Femur (tissue), 1 donor: Measurements from ENCODE around the gene VMP1.
A peak's percentile ranks its signal among the peaks of the same experiment; 100 is the strongest.
"Not testable (repeated sequence)": the region's sequence is repeated elsewhere in the genome, so short reads cannot be mapped to it uniquely, and the experiment has no call there.

Source experiments
- DNase-seq: peaks from one replicate; pipeline ENCODE4 v3.0.0-alpha.2; 2017

VMP1 gene

GRCh38 chr17:59873414-59873813, 166.0 kb downstream of the VMP1 start:
- DNase-seq: not testable (repeated sequence)

- DNase-seq: peak; percentile 33
Measured at GRCh38 chr17:59874376-59874775, 166.9 kb downstream of the VMP1 start.

- DNase-seq: no peak
Measured at GRCh38 chr17:59876107-59876506, 168.7 kb downstream of the VMP1 start.

- no peak for DNase-seq
Measured at GRCh38 chr17:59877965-59878364, 170.5 kb downstream of the VMP1 start.

- no peak for DNase-seq
Measured at GRCh38 chr17:59878624-59879023, 171.2 kb downstream of the VMP1 start.

DNA sequence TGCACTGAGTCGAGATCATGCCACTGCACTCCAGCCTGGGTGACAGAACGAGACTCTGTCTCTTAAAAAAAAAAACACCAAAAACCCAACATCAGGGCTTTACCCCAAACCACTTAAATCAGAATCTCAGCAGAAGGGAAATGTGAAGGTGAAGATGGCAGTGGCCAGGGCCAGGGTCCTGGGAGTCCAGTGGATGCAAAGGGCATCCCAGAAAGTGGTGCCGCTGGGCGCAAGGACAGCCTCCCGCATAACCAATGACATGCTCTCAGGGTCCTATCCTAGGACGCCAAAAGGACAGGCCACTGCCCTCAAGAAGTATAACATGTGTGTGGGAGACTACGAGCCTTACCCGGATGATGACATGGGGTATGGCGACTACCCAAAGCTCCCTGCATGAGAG, 177.4 kb downstream of the VMP1 start:
- no peak for DNase-seq

DNA sequence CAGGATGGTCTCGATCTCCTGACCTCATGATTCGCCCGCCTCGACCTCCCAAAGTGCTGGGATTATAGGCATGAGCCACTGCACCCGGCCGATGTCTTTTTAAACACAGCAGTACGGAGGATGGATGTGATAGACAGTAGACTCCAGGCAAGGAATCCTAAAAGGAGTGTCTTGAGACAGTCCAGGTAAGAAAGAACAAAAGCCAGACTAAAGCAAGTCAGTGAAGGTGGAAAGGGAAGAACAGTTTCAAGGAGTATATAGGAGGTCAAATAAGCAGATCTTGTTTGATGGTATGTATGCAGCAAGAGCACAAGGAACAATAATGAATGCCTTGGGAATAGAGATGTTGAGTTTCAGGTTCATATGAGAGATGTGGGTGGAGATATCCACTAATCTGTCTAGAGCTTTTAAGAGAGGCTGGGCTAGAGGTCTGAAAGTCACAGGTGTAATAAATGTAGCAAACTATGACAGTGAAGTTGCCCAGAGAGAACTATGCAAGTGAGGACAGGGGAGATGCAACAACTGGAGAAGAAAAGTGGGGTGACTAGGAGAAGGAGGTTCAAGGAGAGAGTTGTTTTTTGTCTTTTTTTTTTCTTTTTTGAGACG, 180.8 kb downstream of the VMP1 start:
- DNase-seq: no peak

DNA sequence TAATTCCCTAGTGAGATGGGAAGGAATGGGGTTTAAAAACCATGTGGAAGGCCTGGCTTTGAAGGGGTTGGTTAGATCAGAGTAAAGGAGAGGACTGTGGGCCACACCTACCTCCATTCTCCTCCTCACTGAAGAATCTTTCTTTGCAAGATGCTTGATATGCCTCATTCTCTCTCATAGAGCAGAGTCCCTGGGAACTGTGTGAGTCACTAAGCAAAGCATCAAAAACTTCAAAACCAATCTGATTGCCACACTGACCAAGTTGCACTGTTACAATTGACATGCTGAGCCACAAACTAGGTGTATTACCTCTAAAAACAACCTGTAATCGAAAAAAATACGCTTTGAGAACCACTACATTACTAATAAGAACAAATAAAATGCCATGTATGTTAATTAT, 183.3 kb downstream of the VMP1 start:
- no peak for DNase-seq
